ENCODE results near the gene SPSB1.
A peak's percentile ranks its signal among the peaks of the same experiment; 100 is the strongest.

Gene SPSB1

DNA sequence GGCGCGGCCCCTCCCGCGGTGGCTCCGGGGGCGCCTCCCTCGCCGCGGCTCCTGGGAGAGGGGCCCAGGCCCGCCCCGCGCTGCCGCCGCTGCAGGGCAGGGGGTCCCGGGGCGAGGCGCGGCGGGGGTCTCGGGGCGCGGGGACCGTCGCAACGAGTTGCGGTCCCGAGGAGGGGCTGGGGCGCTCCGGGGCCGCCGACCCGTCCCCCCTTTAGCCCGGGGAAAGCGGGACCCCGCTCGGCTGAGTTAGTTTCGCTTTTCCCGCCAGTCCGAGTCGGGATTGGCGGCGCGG, 493 bp downstream of the SPSB1 start:
- no peak for DNase-seq
- no peaks in the 10 kb centered on the region; the same call in 1 of the 2 replicates for H3K4me1 ChIP-seq
- no peaks in the 10 kb centered on the region for H3K36me3 ChIP-seq
- no peaks in the 10 kb centered on the region for H3K9me3 ChIP-seq
- peak overlapping the region; percentile 53 for H3K4me3 ChIP-seq (ENCODE audit: low read depth, low read length)
- TF ChIP-seq, protein P1, sequence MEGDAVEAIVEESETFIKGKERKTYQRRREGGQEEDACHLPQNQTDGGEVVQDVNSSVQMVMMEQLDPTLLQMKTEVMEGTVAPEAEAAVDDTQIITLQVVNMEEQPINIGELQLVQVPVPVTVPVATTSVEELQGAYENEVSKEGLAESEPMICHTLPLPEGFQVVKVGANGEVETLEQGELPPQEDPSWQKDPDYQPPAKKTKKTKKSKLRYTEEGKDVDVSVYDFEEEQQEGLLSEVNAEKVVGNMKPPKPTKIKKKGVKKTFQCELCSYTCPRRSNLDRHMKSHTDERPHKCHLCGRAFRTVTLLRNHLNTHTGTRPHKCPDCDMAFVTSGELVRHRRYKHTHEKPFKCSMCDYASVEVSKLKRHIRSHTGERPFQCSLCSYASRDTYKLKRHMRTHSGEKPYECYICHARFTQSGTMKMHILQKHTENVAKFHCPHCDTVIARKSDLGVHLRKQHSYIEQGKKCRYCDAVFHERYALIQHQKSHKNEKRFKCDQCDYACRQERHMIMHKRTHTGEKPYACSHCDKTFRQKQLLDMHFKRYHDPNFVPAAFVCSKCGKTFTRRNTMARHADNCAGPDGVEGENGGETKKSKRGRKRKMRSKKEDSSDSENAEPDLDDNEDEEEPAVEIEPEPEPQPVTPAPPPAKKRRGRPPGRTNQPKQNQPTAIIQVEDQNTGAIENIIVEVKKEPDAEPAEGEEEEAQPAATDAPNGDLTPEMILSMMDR (IDR thresholded peaks at IDR 0.05; ENCODE audit: low read depth, low read length) = no peak
- H3K27me3 ChIP-seq = no peaks in the 10 kb centered on the region

DNA sequence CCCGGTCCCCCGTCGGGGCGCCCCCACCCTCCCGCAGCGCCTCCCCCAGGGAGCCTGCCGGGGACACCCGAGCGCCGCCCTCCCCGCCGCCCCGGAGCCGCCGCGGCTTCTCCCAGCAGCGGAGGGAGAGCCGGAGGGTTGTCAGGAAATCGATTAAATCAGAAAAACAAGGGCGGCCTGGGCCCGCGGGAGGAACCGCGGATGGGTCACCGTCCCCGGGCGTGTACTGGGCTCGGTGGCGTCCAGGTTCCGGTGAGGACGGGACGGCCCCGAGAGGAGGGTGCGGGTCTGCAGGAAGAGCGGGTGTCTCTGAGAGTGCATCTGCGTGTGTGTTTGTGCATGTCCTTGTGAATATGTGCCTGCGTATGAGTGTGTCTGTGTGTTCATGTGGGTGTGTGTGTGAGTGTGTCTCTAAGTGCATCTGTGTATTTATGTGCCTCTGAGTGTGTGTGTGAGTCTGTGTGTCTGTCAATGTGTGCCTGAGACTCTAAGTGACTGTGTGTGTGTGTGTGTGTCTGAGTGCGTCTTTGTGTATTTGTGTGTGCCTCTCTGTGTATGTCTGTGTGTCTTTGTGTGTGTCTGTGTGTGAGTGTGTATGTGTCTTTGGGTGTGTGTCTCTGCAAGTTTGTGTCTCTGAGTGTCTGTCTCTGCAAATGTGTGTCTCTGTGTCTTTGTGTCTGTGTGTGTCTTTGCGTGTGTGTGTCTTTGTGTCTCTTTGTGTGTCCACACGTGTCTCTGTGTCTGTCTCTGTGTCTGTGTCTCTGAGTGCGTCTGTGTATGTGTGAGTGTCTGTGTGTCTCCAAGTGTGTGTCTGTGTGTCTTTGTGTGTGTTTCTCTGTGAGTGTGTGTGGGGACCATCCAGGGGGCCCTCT, 1.1 kb downstream of the SPSB1 start:
- DNase-seq = no peak
- no peaks in the 10 kb centered on the region for H3K36me3 ChIP-seq
- H3K4me1 ChIP-seq = no peaks in the 10 kb centered on the region; the same call in 1 of the 2 replicates
- H3K4me3 ChIP-seq (ENCODE audit: low read depth, low read length) = peak overlapping the region; percentile 53
- H3K9me3 ChIP-seq = no peaks in the 10 kb centered on the region
- TF ChIP-seq, protein P1 (IDR thresholded peaks at IDR 0.05; ENCODE audit: low read depth, low read length) = no peak
- H3K27me3 ChIP-seq = no peaks in the 10 kb centered on the region

DNA sequence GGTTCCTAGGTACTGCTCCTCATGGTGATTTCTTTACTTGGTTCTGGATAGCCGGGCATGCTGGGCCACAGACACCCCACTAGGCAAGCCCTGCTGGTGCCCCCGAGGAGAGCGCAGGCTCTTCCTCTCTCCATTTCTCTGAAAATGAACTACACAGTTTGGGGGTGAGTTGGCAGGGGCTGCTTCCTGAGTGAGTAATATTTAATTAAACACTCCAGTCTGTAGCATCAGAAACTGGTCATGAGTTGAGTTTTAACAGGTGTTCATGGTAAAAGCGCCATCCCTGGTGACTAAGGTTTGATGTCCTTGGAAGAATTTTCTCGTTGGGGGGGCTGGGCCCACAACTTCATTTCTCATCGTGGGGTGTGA, 1.7 kb downstream of the SPSB1 start:
- TF ChIP-seq, protein P1 (IDR thresholded peaks at IDR 0.05; ENCODE audit: low read depth, low read length) = no peak
- Histone ChIP-seq H3K27me3 (no peaks in the 10 kb centered on the region), H3K9me3 (no peaks in the 10 kb centered on the region), H3K4me3 (ENCODE audit: low read depth, low read length) (no peak overlapping the region), H3K4me1 (no peaks in the 10 kb centered on the region; the same call in 1 of the 2 replicates), H3K36me3 (no peaks in the 10 kb centered on the region)
- DNase-seq = no peak

DNA sequence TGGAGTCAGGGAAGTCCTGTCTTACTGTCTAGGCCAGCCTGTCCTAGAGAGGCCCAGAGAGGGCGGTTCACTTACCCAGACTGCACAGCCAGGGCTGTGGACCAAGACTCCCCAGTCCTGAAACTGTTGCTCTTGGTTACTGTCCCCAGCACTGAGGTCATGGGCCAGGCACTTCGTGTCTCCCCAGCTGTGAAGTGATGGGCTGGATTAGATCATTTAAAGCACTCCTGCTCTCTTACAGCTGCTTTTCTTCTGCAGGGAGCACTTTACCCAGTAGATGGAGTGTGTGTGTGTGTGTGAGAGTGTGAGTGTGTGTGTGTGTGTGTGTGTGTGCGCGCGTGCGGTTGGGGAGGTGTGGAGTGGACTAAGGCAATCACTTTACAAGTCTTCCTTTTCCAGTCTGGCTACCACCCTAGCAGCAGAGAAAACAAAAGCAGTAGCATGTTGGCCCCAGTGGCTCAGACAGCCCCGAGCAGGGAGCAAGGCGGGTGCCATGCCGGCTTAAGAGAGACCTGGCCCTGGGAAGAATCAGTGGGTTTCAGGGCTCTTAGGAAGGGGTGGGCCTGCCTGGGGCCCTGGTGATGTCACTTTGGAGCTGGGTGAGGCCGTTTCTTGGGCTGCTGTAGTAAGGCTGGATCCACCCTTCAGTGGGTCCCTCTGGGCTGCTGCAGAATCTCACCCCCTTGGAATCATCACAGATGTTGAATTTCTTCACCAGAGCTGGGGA, 2.4 kb downstream of the SPSB1 start:
- no peaks in the 10 kb centered on the region for H3K27me3 ChIP-seq
- no peaks in the 10 kb centered on the region; the same call in 1 of the 2 replicates for H3K4me1 ChIP-seq

DNA sequence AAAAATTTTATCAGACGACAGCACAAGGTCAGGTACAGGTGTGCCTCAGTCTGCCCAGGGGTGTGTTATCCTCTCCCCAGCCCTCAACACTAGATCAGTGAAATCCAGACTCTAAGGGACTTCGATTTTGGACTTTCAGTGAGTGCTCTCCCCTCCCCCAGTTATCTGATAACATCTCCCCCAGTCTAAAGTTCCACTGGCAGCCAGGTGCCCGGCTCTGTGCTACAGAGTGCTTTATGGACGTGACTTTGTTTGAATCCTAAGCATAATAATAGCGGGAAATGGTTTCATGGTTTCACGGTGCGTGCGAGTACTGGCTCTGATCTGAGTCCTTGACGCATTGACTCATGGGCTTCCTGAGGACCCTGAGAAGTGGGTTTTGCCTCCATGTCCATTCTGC, 3.2 kb downstream of the SPSB1 start:
- TF ChIP-seq, protein P1 (IDR thresholded peaks at IDR 0.05; ENCODE audit: low read depth, low read length) = no peak
- Histone ChIP-seq H3K9me3 (no peaks in the 10 kb centered on the region), H3K27me3 (no peaks in the 10 kb centered on the region)

More for the DNA sequence above, 2.4 kb downstream of the SPSB1 start:
- Histone ChIP-seq H3K4me3 (ENCODE audit: low read depth, low read length) (no peak overlapping the region), H3K9me3 (no peaks in the 10 kb centered on the region), H3K36me3 (no peaks in the 10 kb centered on the region)
- TF ChIP-seq, protein P1 (IDR thresholded peaks at IDR 0.05; ENCODE audit: low read depth, low read length) = no peak
- DNase-seq = no peak

DNA sequence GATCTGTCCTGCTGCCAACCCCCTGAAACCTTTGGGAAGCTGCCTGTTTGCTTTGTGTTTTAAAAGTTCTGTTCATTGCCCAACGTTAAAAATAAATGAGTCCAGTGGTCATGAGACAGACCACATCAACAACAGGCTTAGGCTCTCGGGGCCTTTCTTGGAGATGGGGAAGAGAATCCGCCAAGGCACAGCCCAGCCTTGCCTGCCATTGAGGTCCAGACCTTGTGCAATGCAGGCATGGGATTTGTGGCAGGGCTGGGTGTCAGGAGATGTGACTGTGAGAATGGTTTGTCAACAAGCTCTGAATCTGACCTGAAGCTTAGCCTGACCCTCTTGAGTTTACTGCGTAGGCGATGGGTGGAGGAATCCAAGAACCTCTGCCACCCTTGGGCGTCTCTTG, 4.2 kb downstream of the SPSB1 start:
- TF ChIP-seq, protein P1 (IDR thresholded peaks at IDR 0.05; ENCODE audit: low read depth, low read length) = no peak

More for the DNA sequence above, 3.2 kb downstream of the SPSB1 start:
- DNase-seq = no peak
- Histone ChIP-seq H3K4me3 (ENCODE audit: low read depth, low read length) (no peak overlapping the region), H3K4me1 (no peaks in the 10 kb centered on the region; the same call in 1 of the 2 replicates), H3K36me3 (no peaks in the 10 kb centered on the region)

More for the DNA sequence above, 4.2 kb downstream of the SPSB1 start:
- H3K27me3 ChIP-seq = no peaks in the 10 kb centered on the region
- DNase-seq = no peak
- H3K4me1 ChIP-seq = no peaks in the 10 kb centered on the region; the same call in 1 of the 2 replicates
- no peak overlapping the region for H3K4me3 ChIP-seq (ENCODE audit: low read depth, low read length)
- H3K36me3 ChIP-seq = no peaks in the 10 kb centered on the region
- H3K9me3 ChIP-seq = no peaks in the 10 kb centered on the region
